B cell (primary cell): ENCODE data around the gene NVL.

Experiments
- EZH2 ChIP-seq: IDR thresholded peaks from 2 replicates; pipeline ENCODE4 v1.6.1; 2012; ENCODE audit warnings: borderline replicate concordance, low read depth, mild to moderate bottlenecking, moderate library complexity, low read length; ENCODE audit not compliant: insufficient read depth, poor library complexity, severe bottlenecking
- TF ChIP-seq, protein P1 (sequence below): fragments of 200-600 bp; IDR thresholded peaks from one replicate; pipeline ENCODE4 v1.8.0; 2022; ENCODE audit warnings: antibody characterized with exemption, mild to moderate bottlenecking

DNA sequence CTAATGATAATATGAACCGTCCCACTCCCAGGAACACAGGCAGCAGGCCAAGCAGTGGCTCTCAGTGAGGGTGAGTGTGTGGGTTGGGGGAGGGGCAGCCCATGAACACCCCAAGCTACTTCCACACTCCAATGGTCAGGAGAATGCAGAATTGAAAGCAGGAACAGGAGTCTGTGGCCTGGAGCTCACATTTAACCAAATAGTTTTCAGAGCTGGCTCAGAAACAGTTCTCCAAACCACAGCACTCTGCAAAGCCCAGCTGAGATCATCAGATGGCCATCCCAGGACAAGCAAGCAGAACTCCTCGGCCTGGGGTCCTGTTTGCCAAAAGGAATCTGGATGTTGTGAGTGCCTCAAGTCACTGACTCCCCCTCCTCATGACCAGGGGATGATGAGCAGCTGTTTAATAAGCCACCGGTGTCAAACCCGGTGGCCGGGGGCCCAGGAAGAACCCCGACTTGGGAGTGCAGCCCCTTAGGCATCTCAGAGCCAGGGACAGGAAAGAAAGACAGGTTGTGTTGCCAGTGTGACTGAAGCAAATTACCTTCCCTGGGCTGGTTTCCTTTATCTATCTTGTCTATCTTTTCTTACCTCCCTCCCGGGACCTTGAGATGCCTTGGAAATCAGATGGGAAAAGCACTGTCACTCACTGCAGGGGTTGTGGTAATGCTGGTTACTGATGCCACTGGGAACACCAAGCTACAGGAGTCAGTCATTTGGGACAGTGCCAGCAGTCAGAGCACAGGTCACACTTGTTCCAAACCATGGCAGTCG, 126.5 kb downstream of the NVL start:
- TF ChIP-seq, protein P1, sequence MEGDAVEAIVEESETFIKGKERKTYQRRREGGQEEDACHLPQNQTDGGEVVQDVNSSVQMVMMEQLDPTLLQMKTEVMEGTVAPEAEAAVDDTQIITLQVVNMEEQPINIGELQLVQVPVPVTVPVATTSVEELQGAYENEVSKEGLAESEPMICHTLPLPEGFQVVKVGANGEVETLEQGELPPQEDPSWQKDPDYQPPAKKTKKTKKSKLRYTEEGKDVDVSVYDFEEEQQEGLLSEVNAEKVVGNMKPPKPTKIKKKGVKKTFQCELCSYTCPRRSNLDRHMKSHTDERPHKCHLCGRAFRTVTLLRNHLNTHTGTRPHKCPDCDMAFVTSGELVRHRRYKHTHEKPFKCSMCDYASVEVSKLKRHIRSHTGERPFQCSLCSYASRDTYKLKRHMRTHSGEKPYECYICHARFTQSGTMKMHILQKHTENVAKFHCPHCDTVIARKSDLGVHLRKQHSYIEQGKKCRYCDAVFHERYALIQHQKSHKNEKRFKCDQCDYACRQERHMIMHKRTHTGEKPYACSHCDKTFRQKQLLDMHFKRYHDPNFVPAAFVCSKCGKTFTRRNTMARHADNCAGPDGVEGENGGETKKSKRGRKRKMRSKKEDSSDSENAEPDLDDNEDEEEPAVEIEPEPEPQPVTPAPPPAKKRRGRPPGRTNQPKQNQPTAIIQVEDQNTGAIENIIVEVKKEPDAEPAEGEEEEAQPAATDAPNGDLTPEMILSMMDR: no peak
- TF ChIP-seq EZH2: no peak
